Measurements from ENCODE around the gene PRKCG.

PRKCG gene

GRCh38 chr19:53873773-53874605 lies 8.0 kb upstream of the PRKCG start:
- peaks cover 37% of the 10 kb centered on the region for H3K36me3 ChIP-seq (ENCODE audit: control insufficient read depth, insufficient read depth, low read length)
- H3K27ac ChIP-seq (ENCODE audit: low read depth, low read length) = no peak overlapping the region

GRCh38 chr19:53874606-53874990 lies 7.4 kb upstream of the PRKCG start:
- Histone ChIP-seq H3K4me3 (ENCODE audit: low read depth, low read length) (no peak overlapping the region), H3K36me3 (ENCODE audit: control insufficient read depth, insufficient read depth, low read length) (peaks cover 37% of the 10 kb centered on the region), H3K9ac (ENCODE audit: low read depth, low read length) (no peak overlapping the region), H3K4me1 (ENCODE audit: control insufficient read depth, insufficient read depth, low read length) (no peaks in the 10 kb centered on the region), H3K27ac (ENCODE audit: low read depth, low read length) (no peak overlapping the region), H3K9me3 (ENCODE audit: control insufficient read depth, insufficient read depth, low read length) (no peaks in the 10 kb centered on the region), H3K27me3 (ENCODE audit: control insufficient read depth, insufficient read depth, low read length) (peaks cover under 1% of the 10 kb centered on the region; the same call in 1 of the 2 replicates)

More at GRCh38 chr19:53873773-53874605, 8.0 kb upstream of the PRKCG start:
- Histone ChIP-seq H3K9me3 (ENCODE audit: control insufficient read depth, insufficient read depth, low read length) (no peaks in the 10 kb centered on the region), H3K4me1 (ENCODE audit: control insufficient read depth, insufficient read depth, low read length) (no peaks in the 10 kb centered on the region), H3K4me3 (ENCODE audit: low read depth, low read length) (no peak overlapping the region), H3K9ac (ENCODE audit: low read depth, low read length) (no peak overlapping the region), H3K27me3 (ENCODE audit: control insufficient read depth, insufficient read depth, low read length) (no peaks in the 10 kb centered on the region)

GRCh38 chr19:53875602-53876325 lies 6.2 kb upstream of the PRKCG start:
- Histone ChIP-seq H3K4me3 (ENCODE audit: low read depth, low read length) (no peak overlapping the region), H3K9me3 (ENCODE audit: control insufficient read depth, insufficient read depth, low read length) (no peaks in the 10 kb centered on the region), H3K9ac (ENCODE audit: low read depth, low read length) (no peak overlapping the region), H3K36me3 (ENCODE audit: control insufficient read depth, insufficient read depth, low read length) (peaks cover 37% of the 10 kb centered on the region), H3K4me1 (ENCODE audit: control insufficient read depth, insufficient read depth, low read length) (peaks cover 7% of the 10 kb centered on the region), H3K27ac (ENCODE audit: low read depth, low read length) (no peak overlapping the region), H3K27me3 (ENCODE audit: control insufficient read depth, insufficient read depth, low read length) (peaks cover 12% of the 10 kb centered on the region)

GRCh38 chr19:53876651-53877224 lies 5.3 kb upstream of the PRKCG start:
- no peak overlapping the region for H3K4me3 ChIP-seq (ENCODE audit: low read depth, low read length)
- H3K27me3 ChIP-seq (ENCODE audit: control insufficient read depth, insufficient read depth, low read length) = peaks cover 16% of the 10 kb centered on the region
- no peak overlapping the region for H3K27ac ChIP-seq (ENCODE audit: low read depth, low read length)
- peaks cover 33% of the 10 kb centered on the region for H3K36me3 ChIP-seq (ENCODE audit: control insufficient read depth, insufficient read depth, low read length)
- H3K9ac ChIP-seq (ENCODE audit: low read depth, low read length) = no peak overlapping the region
- H3K4me1 ChIP-seq (ENCODE audit: control insufficient read depth, insufficient read depth, low read length) = peaks cover 17% of the 10 kb centered on the region
- H3K9me3 ChIP-seq (ENCODE audit: control insufficient read depth, insufficient read depth, low read length) = no peaks in the 10 kb centered on the region

GRCh38 chr19:53877361-53877766 lies 4.6 kb upstream of the PRKCG start:
- Histone ChIP-seq H3K27ac (ENCODE audit: low read depth, low read length) (no peak overlapping the region), H3K36me3 (ENCODE audit: control insufficient read depth, insufficient read depth, low read length) (peaks cover 33% of the 10 kb centered on the region), H3K4me3 (ENCODE audit: low read depth, low read length) (no peak overlapping the region), H3K4me1 (ENCODE audit: control insufficient read depth, insufficient read depth, low read length) (peaks cover 17% of the 10 kb centered on the region), H3K9ac (ENCODE audit: low read depth, low read length) (no peak overlapping the region), H3K9me3 (ENCODE audit: control insufficient read depth, insufficient read depth, low read length) (no peaks in the 10 kb centered on the region), H3K27me3 (ENCODE audit: control insufficient read depth, insufficient read depth, low read length) (peaks cover 17% of the 10 kb centered on the region)

GRCh38 chr19:53878776-53879139 lies 3.2 kb upstream of the PRKCG start:
- H3K9ac ChIP-seq (ENCODE audit: low read depth, low read length) = no peak overlapping the region
- H3K27me3 ChIP-seq (ENCODE audit: control insufficient read depth, insufficient read depth, low read length) = peaks cover 29% of the 10 kb centered on the region
- H3K36me3 ChIP-seq (ENCODE audit: control insufficient read depth, insufficient read depth, low read length) = peaks cover 22% of the 10 kb centered on the region
- H3K27ac ChIP-seq (ENCODE audit: low read depth, low read length) = peak overlapping the region; percentile 59
- H3K4me1 ChIP-seq (ENCODE audit: control insufficient read depth, insufficient read depth, low read length) = peaks cover 19% of the 10 kb centered on the region
- H3K4me3 ChIP-seq (ENCODE audit: low read depth, low read length) = peak overlapping the region; percentile 73
- no peaks in the 10 kb centered on the region for H3K9me3 ChIP-seq (ENCODE audit: control insufficient read depth, insufficient read depth, low read length)

GRCh38 chr19:53879140-53880081 lies 2.6 kb upstream of the PRKCG start:
- H3K9me3 ChIP-seq (ENCODE audit: control insufficient read depth, insufficient read depth, low read length) = no peaks in the 10 kb centered on the region
- peak overlapping the region; percentile 59 for H3K27ac ChIP-seq (ENCODE audit: low read depth, low read length)
- H3K9ac ChIP-seq (ENCODE audit: low read depth, low read length) = no peak overlapping the region; the same call in 1 of the 2 replicates
- H3K4me1 ChIP-seq (ENCODE audit: control insufficient read depth, insufficient read depth, low read length) = peaks cover 22% of the 10 kb centered on the region
- peak overlapping the region; percentile 73 for H3K4me3 ChIP-seq (ENCODE audit: low read depth, low read length)
- peaks cover 33% of the 10 kb centered on the region for H3K27me3 ChIP-seq (ENCODE audit: control insufficient read depth, insufficient read depth, low read length)
- H3K36me3 ChIP-seq (ENCODE audit: control insufficient read depth, insufficient read depth, low read length) = peaks cover 16% of the 10 kb centered on the region

- H3K9ac ChIP-seq (ENCODE audit: low read depth, low read length) = no peak overlapping the region
- peaks cover 22% of the 10 kb centered on the region for H3K4me1 ChIP-seq (ENCODE audit: control insufficient read depth, insufficient read depth, low read length)
- H3K4me3 ChIP-seq (ENCODE audit: low read depth, low read length) = peak overlapping the region; percentile 70
- peaks cover 2% of the 10 kb centered on the region for H3K36me3 ChIP-seq (ENCODE audit: control insufficient read depth, insufficient read depth, low read length)
- no peak overlapping the region for H3K27ac ChIP-seq (ENCODE audit: low read depth, low read length)
- H3K9me3 ChIP-seq (ENCODE audit: control insufficient read depth, insufficient read depth, low read length) = no peaks in the 10 kb centered on the region
- peaks cover 39% of the 10 kb centered on the region for H3K27me3 ChIP-seq (ENCODE audit: control insufficient read depth, insufficient read depth, low read length)
Measured at GRCh38 chr19:53880711-53881481, 1.1 kb upstream of the PRKCG start.

- Histone ChIP-seq H3K27ac (ENCODE audit: low read depth, low read length) (no peak overlapping the region), H3K9me3 (ENCODE audit: control insufficient read depth, insufficient read depth, low read length) (no peaks in the 10 kb centered on the region), H3K36me3 (ENCODE audit: control insufficient read depth, insufficient read depth, low read length) (no peaks in the 10 kb centered on the region), H3K4me1 (ENCODE audit: control insufficient read depth, insufficient read depth, low read length) (peaks cover 22% of the 10 kb centered on the region), H3K9ac (ENCODE audit: low read depth, low read length) (0 out of 2 replicates have a peak overlapping the region, but pooled peaks have one; percentile 40), H3K27me3 (ENCODE audit: control insufficient read depth, insufficient read depth, low read length) (peaks cover 39% of the 10 kb centered on the region), H3K4me3 (ENCODE audit: low read depth, low read length) (peak overlapping the region; percentile 70)
Measured at GRCh38 chr19:53882391-53883050, 524 bp downstream of the PRKCG start.
